Left renal pelvis (tissue), 4 donors: ENCODE measurements around the gene TRIM4. TPM values are rescaled to one million over a fixed set of nuclear protein-coding genes. Genes with fewer than 3 reads are reported as not detected.
"Not testable (repeated sequence)": the region's sequence is repeated elsewhere in the genome, so short reads cannot be mapped to it uniquely, and the experiment has no call there.

Experiments used
- DNase-seq, 4 donors: peaks; one replicate each; pipeline ENCODE4 v3.0.0-alpha.2; 2013; ENCODE audit warnings: low read depth in 4 of 4, low spot score in 3 of 4
- polyA plus RNA-seq, 4 donors: library from polyadenylated mRNA; unstranded; fragments of 120-200 nt; gene quantifications; one replicate each; pipeline ENCODE4 v1.2.1, GENCODE V29; 2013; ENCODE audit not compliant: insufficient read length in 4 of 4

TRIM4 gene
- polyA plus RNA-seq, 4 donors, result 28.8 to 39.6 (median 35.8) TPM

DNA sequence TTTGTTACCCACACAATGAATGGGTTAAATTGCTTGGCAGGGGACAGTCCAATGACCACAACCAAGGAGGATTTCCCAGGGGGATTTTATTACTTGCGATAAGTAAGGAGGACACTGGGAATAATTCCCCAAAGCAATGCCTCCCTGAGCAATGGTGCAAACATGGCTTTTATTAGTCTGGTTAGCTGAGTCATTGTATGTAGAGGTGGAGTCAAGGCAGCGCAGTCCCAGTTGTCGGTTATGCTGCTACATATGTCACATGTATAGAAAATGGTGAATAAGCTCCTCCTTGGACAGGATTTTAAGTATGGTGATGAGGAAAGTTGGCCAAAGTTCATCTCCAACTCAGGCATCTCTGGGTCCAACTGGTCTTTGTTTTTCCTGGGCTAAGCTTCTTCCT is 3.9 kb upstream of the TRIM4 start:
- no peak for DNase-seq

DNA sequence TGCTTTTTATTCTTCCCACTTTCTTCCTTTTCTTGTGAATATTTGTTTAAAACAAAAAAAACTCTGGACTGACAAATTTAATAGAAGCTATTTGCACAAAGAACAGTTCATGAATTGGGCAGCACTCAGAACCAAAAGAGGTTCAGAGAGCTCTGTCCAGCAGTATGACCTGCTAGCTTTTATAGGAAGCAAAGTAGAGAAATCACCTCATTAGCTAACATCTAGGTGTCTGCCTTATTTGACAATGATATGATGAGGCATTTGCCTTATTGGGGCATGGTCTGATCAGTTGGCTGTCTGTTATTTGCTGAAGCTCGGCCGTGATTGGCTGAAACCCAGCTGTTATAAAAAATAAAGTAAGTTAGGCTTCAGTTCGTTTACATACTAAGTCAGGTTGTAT is 819 bp upstream of the TRIM4 start:
- DNase-seq, result no peak

DNA sequence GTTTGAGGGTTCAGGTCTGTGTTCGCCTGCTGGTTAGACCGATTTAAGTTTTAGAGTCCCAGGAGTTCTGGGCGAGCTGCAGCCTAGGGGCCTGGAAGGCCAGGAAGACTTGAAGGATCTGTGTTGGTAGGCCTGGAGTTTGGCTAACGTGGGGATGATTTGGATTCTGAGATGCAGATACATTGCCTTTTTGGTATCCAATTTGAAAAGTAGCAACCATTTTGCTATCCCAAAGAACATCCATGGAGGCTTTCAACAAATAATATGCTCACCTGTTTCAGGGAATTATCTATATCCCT is 433 bp upstream of the TRIM4 start:
- DNase-seq, result no peak

GRCh38 chr7:99910976-99911375 is 8.4 kb downstream of the TRIM4 start:
- DNase-seq, result no peak

GRCh38 chr7:99901581-99901980 is 17.7 kb downstream of the TRIM4 start:
- no peak for DNase-seq

DNA sequence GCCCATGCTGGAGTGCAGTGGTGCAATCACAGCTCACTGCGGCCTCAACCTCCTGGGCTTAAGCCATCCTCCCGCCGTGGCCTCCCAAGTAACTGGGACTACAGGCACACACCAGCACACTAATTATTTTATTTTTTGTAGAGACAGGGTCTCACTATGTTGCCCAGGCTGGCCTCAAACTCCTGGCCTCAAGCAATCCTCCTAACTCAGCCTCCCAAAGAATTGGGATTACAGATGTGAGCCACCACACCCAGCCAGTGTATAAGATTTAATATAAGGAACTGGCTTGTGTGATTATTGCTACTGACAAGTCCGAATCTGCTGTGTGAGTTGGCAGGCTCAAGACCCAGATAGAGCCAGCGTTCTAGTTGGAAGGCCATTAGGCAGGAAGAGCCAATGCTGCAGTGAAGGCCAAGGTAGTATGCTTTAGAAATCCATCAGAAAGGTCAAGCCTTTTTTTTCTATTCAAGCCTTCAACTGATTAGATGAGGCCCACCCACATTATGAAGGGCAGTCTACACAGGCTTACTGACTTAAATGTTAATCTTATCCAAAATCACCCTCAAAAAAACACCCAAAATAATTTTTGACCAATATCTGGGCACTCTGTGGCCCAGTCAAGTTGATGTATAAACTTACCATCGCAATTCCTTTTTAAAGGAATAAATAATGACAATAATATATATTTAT is 19.4 kb downstream of the TRIM4 start:
- DNase-seq, result no peak

DNA sequence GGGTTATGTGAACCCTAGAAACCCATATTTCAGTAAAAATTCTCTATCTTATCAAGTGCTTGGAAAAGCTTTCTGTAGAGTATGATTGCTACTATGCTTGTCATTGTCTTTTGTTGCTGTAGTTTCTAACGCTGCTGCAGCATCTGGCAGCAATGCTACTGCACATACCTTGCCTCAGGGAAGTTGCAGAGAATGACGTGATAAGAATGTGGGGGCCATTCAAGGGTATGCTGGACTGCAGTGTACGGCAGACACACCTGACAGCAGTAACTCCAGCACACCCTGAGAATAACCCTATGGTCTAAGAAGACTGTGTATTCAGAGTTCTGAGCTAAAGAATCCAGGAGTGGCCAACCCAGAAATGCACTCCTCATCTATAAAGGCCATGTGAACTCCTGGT is 20.5 kb downstream of the TRIM4 start:
- no peak for DNase-seq

DNA sequence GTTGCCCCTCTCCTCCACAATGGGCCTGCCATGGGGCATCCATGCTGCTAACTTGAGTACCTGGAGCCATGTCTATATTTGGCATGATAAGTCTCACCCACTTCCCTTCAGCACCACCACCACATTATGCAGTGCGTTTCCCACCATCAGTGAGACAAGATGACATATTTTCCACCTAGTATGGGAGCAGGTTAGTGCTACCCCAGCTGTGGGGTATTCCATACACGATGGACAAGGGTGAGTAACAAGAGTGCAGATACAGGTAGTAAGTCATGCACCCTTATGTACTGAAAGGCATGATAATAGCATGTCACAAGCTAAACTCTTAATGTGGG is 21.3 kb downstream of the TRIM4 start:
- DNase-seq, result no peak

GRCh38 chr7:99897322-99898022 is 21.9 kb downstream of the TRIM4 start:
- DNase-seq, result no peak

- DNase-seq, result no peak
Observed at GRCh38 chr7:99894738-99895137, 24.6 kb downstream of the TRIM4 start.

DNA sequence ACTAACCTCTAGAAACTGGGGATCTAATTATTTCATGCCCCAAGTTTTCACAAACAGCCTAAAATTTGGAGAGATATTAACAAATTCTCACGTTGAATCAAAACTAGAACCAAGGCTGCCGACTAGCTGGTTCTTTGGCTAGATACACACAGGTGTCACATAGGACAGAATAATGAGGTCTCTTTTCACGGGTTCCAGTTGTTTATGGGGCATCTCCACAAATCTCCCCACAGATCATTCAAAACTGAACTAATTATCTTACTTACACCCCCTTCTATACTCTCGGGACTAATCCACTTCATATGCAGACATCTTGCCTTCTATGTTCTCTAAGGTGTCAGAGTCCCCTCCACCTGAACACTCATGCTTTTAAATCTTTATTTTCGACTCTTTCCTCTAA is 26.1 kb downstream of the TRIM4 start:
- DNase-seq, result no peak

GRCh38 chr7:99890348-99890747 is 29.0 kb downstream of the TRIM4 start:
- DNase-seq, result not testable (repeated sequence)

DNA sequence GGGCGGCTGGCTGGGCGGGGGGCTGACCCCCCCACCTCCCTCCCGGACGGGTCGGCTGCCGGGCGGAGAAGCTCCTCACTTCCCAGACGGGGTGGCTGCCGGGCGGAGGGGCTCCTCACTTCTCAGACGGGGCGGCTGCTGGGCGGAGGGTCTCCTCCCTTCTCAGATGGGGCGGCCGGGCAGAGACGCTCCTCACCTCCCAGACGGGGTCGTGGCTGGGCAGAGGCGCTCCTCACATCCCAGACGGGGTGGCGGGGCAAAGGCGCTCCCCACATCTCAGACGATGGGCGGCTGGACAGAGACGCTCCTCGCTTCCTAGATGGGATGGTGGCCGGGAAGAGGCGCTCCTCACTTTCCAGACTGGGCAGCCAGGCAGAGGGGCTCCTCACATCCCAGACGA is 31.0 kb downstream of the TRIM4 start:
- DNase-seq, result not testable (repeated sequence)

GRCh38 chr7:99881370-99881769 is 38.0 kb downstream of the TRIM4 start:
- no peak for DNase-seq

GRCh38 chr7:99876933-99877332 is 42.4 kb downstream of the TRIM4 start, which contains the start of gene OR2AE1:
TSS of gene OR2AE1 (minus strand) at chr7:99877033. CDS start at chr7:99877033, 0 bp downstream.
- no peak for DNase-seq

GRCh38 chr7:99876491-99876890 is 42.8 kb downstream of the TRIM4 start:
- DNase-seq, result no peak

- no peak for DNase-seq
Observed at GRCh38 chr7:99868246-99868645, 51.1 kb downstream of the TRIM4 start.

- not testable (repeated sequence) for DNase-seq
Observed at GRCh38 chr7:99867477-99867876, 51.9 kb downstream of the TRIM4 start.

DNA sequence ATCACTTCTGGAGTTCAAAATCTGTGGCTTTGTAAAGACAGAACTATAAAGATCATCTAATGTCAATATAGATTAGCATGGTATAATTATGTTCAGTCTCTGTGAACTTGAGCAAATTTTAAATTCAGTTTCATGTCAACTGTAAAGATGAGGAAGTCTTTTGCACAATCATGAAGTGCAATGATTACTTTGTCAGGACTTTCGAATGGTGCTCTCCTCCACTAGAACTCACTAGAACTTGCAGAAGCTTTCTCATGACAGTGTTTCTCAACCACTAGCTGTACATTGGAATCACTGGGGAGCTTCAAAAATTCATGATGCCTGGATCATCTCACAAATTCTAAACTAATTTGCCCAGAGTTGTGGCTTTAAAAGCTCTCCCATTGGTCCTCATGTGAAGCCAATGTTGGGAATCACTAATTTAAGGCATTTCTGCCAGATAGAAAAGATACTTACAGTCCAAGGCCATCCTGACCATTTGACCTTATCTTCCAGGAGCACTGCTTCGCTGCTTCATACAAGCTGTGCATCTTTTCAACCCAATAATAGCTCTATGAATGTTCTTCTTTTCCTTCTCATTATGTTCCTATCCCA is 55.4 kb downstream of the TRIM4 start:
- DNase-seq, result no peak

- no peak for DNase-seq
Observed at GRCh38 chr7:99860281-99861127, 58.8 kb downstream of the TRIM4 start.

DNA sequence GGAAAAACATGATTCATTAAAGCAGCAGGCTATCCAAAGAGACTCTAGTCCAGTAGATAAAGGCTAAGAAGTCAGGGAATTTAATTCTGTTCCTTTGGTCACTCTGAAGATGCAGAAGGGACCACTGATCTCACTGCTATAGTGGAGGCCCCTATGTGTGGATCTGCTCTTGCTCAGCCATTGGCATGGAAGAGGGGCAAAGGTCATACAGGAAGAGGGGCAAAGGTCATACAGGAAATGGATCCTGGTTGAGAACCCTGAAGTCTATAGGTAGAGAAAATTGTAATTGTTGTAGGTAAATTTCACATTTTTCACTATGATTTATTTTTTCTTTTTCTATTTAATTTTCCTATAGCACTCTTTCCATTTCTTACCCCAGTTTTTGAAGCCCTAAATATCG is 64.1 kb downstream of the TRIM4 start:
- no peak for DNase-seq
